ENCODE results near the gene VAV1.

Gene VAV1

GRCh38 chr19:6847828-6848200 lies 75.3 kb downstream of the VAV1 start:
- Histone ChIP-seq H3K36me3 (ENCODE audit: control insufficient read depth, insufficient read depth, low read length) (no peaks in the 10 kb centered on the region), H3K27ac (ENCODE audit: low read depth, low read length) (no peak overlapping the region), H3K27me3 (ENCODE audit: control insufficient read depth, insufficient read depth, low read length) (no peaks in the 10 kb centered on the region), H3K4me3 (ENCODE audit: low read length) (no peak overlapping the region), H3K9ac (ENCODE audit: low read length) (no peak overlapping the region), H3K4me1 (ENCODE audit: control insufficient read depth, insufficient read depth, low read length) (no peaks in the 10 kb centered on the region)

- Histone ChIP-seq H3K4me3 (ENCODE audit: low read length) (no peak overlapping the region), H3K27me3 (ENCODE audit: control insufficient read depth, insufficient read depth, low read length) (no peaks in the 10 kb centered on the region), H3K4me1 (ENCODE audit: control insufficient read depth, insufficient read depth, low read length) (no peaks in the 10 kb centered on the region), H3K27ac (ENCODE audit: low read depth, low read length) (no peak overlapping the region), H3K36me3 (ENCODE audit: control insufficient read depth, insufficient read depth, low read length) (no peaks in the 10 kb centered on the region), H3K9ac (ENCODE audit: low read length) (no peak overlapping the region)
Measured at GRCh38 chr19:6848986-6849385, 76.5 kb downstream of the VAV1 start.

- Histone ChIP-seq H3K4me1 (ENCODE audit: control insufficient read depth, insufficient read depth, low read length) (no peaks in the 10 kb centered on the region), H3K4me3 (ENCODE audit: low read length) (no peak overlapping the region), H3K36me3 (ENCODE audit: control insufficient read depth, insufficient read depth, low read length) (no peaks in the 10 kb centered on the region), H3K9ac (ENCODE audit: low read length) (no peak overlapping the region), H3K27ac (ENCODE audit: low read depth, low read length) (no peak overlapping the region), H3K27me3 (ENCODE audit: control insufficient read depth, insufficient read depth, low read length) (no peaks in the 10 kb centered on the region)
Measured at GRCh38 chr19:6849876-6850275, 77.4 kb downstream of the VAV1 start.

- Histone ChIP-seq H3K4me1 (ENCODE audit: control insufficient read depth, insufficient read depth, low read length) (no peaks in the 10 kb centered on the region), H3K27me3 (ENCODE audit: control insufficient read depth, insufficient read depth, low read length) (no peaks in the 10 kb centered on the region), H3K9ac (ENCODE audit: low read length) (no peak overlapping the region), H3K27ac (ENCODE audit: low read depth, low read length) (no peak overlapping the region), H3K36me3 (ENCODE audit: control insufficient read depth, insufficient read depth, low read length) (no peaks in the 10 kb centered on the region), H3K4me3 (ENCODE audit: low read length) (no peak overlapping the region)
Measured at GRCh38 chr19:6851359-6851758, 78.9 kb downstream of the VAV1 start.

GRCh38 chr19:6852001-6852400 lies 79.5 kb downstream of the VAV1 start:
- H3K4me1 ChIP-seq (ENCODE audit: control insufficient read depth, insufficient read depth, low read length), result no peaks in the 10 kb centered on the region
- H3K27me3 ChIP-seq (ENCODE audit: control insufficient read depth, insufficient read depth, low read length), result no peaks in the 10 kb centered on the region
- no peak overlapping the region for H3K9ac ChIP-seq (ENCODE audit: low read length)
- H3K36me3 ChIP-seq (ENCODE audit: control insufficient read depth, insufficient read depth, low read length), result no peaks in the 10 kb centered on the region
- H3K27ac ChIP-seq (ENCODE audit: low read depth, low read length), result no peak overlapping the region
- H3K4me3 ChIP-seq (ENCODE audit: low read length), result no peak overlapping the region

- no peak overlapping the region for H3K9ac ChIP-seq (ENCODE audit: low read length)
- H3K36me3 ChIP-seq (ENCODE audit: control insufficient read depth, insufficient read depth, low read length), result no peaks in the 10 kb centered on the region
- H3K27ac ChIP-seq (ENCODE audit: low read depth, low read length), result no peak overlapping the region
- H3K4me3 ChIP-seq (ENCODE audit: low read length), result no peak overlapping the region
- no peaks in the 10 kb centered on the region for H3K4me1 ChIP-seq (ENCODE audit: control insufficient read depth, insufficient read depth, low read length)
- H3K27me3 ChIP-seq (ENCODE audit: control insufficient read depth, insufficient read depth, low read length), result no peaks in the 10 kb centered on the region
Measured at GRCh38 chr19:6853868-6854267, 81.4 kb downstream of the VAV1 start.

- no peak overlapping the region for H3K4me3 ChIP-seq (ENCODE audit: low read length)
Measured at GRCh38 chr19:6854758-6855157, 82.2 kb downstream of the VAV1 start.

GRCh38 chr19:6856749-6857372 lies 84.4 kb downstream of the VAV1 start:
- Histone ChIP-seq H3K9ac (ENCODE audit: low read length) (no peak overlapping the region), H3K36me3 (ENCODE audit: control insufficient read depth, insufficient read depth, low read length) (no peaks in the 10 kb centered on the region), H3K27ac (ENCODE audit: low read depth, low read length) (no peak overlapping the region), H3K4me3 (ENCODE audit: low read length) (no peak overlapping the region), H3K27me3 (ENCODE audit: control insufficient read depth, insufficient read depth, low read length) (no peaks in the 10 kb centered on the region), H3K4me1 (ENCODE audit: control insufficient read depth, insufficient read depth, low read length) (no peaks in the 10 kb centered on the region)

More at GRCh38 chr19:6854758-6855157, 82.2 kb downstream of the VAV1 start:
- no peaks in the 10 kb centered on the region for H3K36me3 ChIP-seq (ENCODE audit: control insufficient read depth, insufficient read depth, low read length)
- no peak overlapping the region for H3K27ac ChIP-seq (ENCODE audit: low read depth, low read length)
- no peak overlapping the region for H3K9ac ChIP-seq (ENCODE audit: low read length)
- no peaks in the 10 kb centered on the region for H3K4me1 ChIP-seq (ENCODE audit: control insufficient read depth, insufficient read depth, low read length)
- H3K27me3 ChIP-seq (ENCODE audit: control insufficient read depth, insufficient read depth, low read length), result no peaks in the 10 kb centered on the region

- H3K27ac ChIP-seq (ENCODE audit: low read depth, low read length), result no peak overlapping the region
- no peaks in the 10 kb centered on the region for H3K36me3 ChIP-seq (ENCODE audit: control insufficient read depth, insufficient read depth, low read length)
- H3K27me3 ChIP-seq (ENCODE audit: control insufficient read depth, insufficient read depth, low read length), result no peaks in the 10 kb centered on the region
- no peaks in the 10 kb centered on the region for H3K4me1 ChIP-seq (ENCODE audit: control insufficient read depth, insufficient read depth, low read length)
- no peak overlapping the region for H3K9ac ChIP-seq (ENCODE audit: low read length)
- H3K4me3 ChIP-seq (ENCODE audit: low read length), result no peak overlapping the region
Measured at GRCh38 chr19:6861683-6862286, 89.3 kb downstream of the VAV1 start.

GRCh38 chr19:6862673-6863078 lies 90.2 kb downstream of the VAV1 start:
- H3K27ac ChIP-seq (ENCODE audit: low read depth, low read length), result no peak overlapping the region

GRCh38 chr19:6864325-6864940 lies 91.9 kb downstream of the VAV1 start:
- Histone ChIP-seq H3K4me1 (ENCODE audit: control insufficient read depth, insufficient read depth, low read length) (no peaks in the 10 kb centered on the region), H3K27ac (ENCODE audit: low read depth, low read length) (no peak overlapping the region), H3K36me3 (ENCODE audit: control insufficient read depth, insufficient read depth, low read length) (no peaks in the 10 kb centered on the region), H3K9ac (ENCODE audit: low read length) (no peak overlapping the region), H3K4me3 (ENCODE audit: low read length) (no peak overlapping the region), H3K27me3 (ENCODE audit: control insufficient read depth, insufficient read depth, low read length) (no peaks in the 10 kb centered on the region)

More at GRCh38 chr19:6862673-6863078, 90.2 kb downstream of the VAV1 start:
- no peaks in the 10 kb centered on the region for H3K4me1 ChIP-seq (ENCODE audit: control insufficient read depth, insufficient read depth, low read length)
- H3K27me3 ChIP-seq (ENCODE audit: control insufficient read depth, insufficient read depth, low read length), result no peaks in the 10 kb centered on the region
- H3K9ac ChIP-seq (ENCODE audit: low read length), result no peak overlapping the region
- H3K36me3 ChIP-seq (ENCODE audit: control insufficient read depth, insufficient read depth, low read length), result no peaks in the 10 kb centered on the region
- H3K4me3 ChIP-seq (ENCODE audit: low read length), result peak overlapping the region; percentile 24

- Histone ChIP-seq H3K4me3 (ENCODE audit: low read length) (no peak overlapping the region), H3K27ac (ENCODE audit: low read depth, low read length) (no peak overlapping the region), H3K9ac (ENCODE audit: low read length) (no peak overlapping the region), H3K36me3 (ENCODE audit: control insufficient read depth, insufficient read depth, low read length) (no peaks in the 10 kb centered on the region), H3K27me3 (ENCODE audit: control insufficient read depth, insufficient read depth, low read length) (no peaks in the 10 kb centered on the region), H3K4me1 (ENCODE audit: control insufficient read depth, insufficient read depth, low read length) (no peaks in the 10 kb centered on the region)
Measured at GRCh38 chr19:6865849-6866248, 93.3 kb downstream of the VAV1 start.

GRCh38 chr19:6866741-6867151 lies 94.2 kb downstream of the VAV1 start:
- no peak overlapping the region for H3K4me3 ChIP-seq (ENCODE audit: low read length)
- H3K36me3 ChIP-seq (ENCODE audit: control insufficient read depth, insufficient read depth, low read length), result no peaks in the 10 kb centered on the region
- no peaks in the 10 kb centered on the region for H3K27me3 ChIP-seq (ENCODE audit: control insufficient read depth, insufficient read depth, low read length)
- no peaks in the 10 kb centered on the region for H3K4me1 ChIP-seq (ENCODE audit: control insufficient read depth, insufficient read depth, low read length)
- no peak overlapping the region for H3K27ac ChIP-seq (ENCODE audit: low read depth, low read length)
- no peak overlapping the region for H3K9ac ChIP-seq (ENCODE audit: low read length)
